Duodenal mucosa (tissue), 2 donors: ENCODE measurements around the gene ZNF407.

Experiments
- H3K27ac ChIP-seq: one replicate; pipeline ENCODE4 v1.7.0; 2013; ENCODE audit warnings: low read depth, low read length
- H3K27me3 ChIP-seq, 2 donors: one replicate each; pipeline ENCODE4 v1.7.0; 2013; ENCODE audit warnings: low read length in 2 of 2, control low read depth in 1 of 2; ENCODE audit not compliant: insufficient read depth in 2 of 2, control insufficient read depth in 1 of 2
- H3K36me3 ChIP-seq, 2 donors: one replicate each; pipeline ENCODE4 v1.7.0; 2013; ENCODE audit warnings: low read length in 2 of 2, control low read depth in 1 of 2; ENCODE audit not compliant: insufficient read depth in 2 of 2, control insufficient read depth in 1 of 2
- H3K4me1 ChIP-seq, 2 donors: one replicate each; pipeline ENCODE4 v1.7.0; 2013; ENCODE audit warnings: low read length in 2 of 2, control low read depth in 1 of 2; ENCODE audit not compliant: insufficient read depth in 2 of 2, control insufficient read depth in 1 of 2
- H3K4me3 ChIP-seq, 2 donors: one replicate each; pipeline ENCODE4 v1.7.0; 2013; ENCODE audit warnings: low read length in 2 of 2, low read depth in 1 of 2
- H3K9ac ChIP-seq, 2 donors: one replicate each; pipeline ENCODE4 v1.7.0; 2013; ENCODE audit warnings: low read length in 2 of 2, low read depth in 1 of 2
- H3K9me3 ChIP-seq, 2 donors: one replicate each; pipeline ENCODE4 v1.7.0; 2013; ENCODE audit warnings: low read length in 2 of 2, control low read depth in 1 of 2; ENCODE audit not compliant: control insufficient read depth in 1 of 2

Gene ZNF407

GRCh38 chr18:74899554-74899953, 301.9 kb downstream of the ZNF407 start:
- Histone ChIP-seq H3K4me1 (peaks cover 0 to 3% of the 10 kb centered on the region in 2 donors), H3K9ac (no peak overlapping the region), H3K4me3 (no peak overlapping the region), H3K36me3 (no peaks in the 10 kb centered on the region), H3K27me3 (no peaks in the 10 kb centered on the region), H3K27ac (no peak overlapping the region), H3K9me3 (no peaks in the 10 kb centered on the region)

DNA sequence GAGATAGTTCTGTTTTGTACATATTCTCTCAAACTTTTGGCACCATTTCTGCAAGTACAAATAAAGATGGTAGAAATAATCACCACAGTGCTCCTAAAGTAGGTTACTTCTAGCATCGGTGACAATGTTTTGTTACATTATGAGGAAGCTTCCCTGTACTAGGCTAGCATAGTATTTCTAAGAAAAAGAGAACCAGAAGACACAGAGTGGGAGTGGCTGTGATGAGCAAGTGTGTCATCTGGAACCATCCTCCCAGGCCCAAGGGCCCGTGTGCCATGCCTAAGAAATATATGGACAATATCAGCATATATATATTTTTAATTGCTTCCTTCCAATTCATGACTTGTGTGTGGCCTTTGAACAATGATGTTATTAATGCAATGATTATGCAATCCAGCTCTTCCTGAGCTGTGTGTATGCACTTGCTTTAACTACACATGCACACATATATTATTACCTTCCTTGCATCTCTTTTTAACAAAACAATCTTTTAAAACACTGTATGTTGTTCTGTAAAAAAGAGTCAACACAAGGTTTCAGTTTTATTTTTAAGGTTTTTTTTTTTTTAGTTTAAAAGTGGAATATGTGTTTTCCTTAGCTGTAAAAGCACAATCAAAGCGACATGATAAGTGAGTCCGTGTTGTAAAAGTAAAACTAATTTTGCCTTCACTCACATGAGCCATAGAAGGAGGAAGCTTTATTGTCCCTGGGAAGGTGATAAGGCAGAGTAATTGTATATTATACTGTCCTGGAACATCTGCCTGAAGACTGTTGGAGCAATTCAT, 303.9 kb downstream of the ZNF407 start:
- Histone ChIP-seq H3K27me3 (no peaks in the 10 kb centered on the region), H3K27ac (no peak overlapping the region), H3K36me3 (no peaks in the 10 kb centered on the region), H3K4me3 (no peak overlapping the region), H3K9me3 (no peaks in the 10 kb centered on the region), H3K4me1 (peaks cover 0 to 3% of the 10 kb centered on the region in 2 donors), H3K9ac (no peak overlapping the region)

- Histone ChIP-seq H3K4me3 (no peak overlapping the region), H3K27ac (no peak overlapping the region), H3K36me3 (no peaks in the 10 kb centered on the region), H3K9me3 (no peaks in the 10 kb centered on the region), H3K27me3 (no peaks in the 10 kb centered on the region), H3K4me1 (peaks cover 0 to 3% of the 10 kb centered on the region in 2 donors), H3K9ac (no peak overlapping the region)
Observed at GRCh38 chr18:74902147-74902455, 304.4 kb downstream of the ZNF407 start.

GRCh38 chr18:74905247-74905646, 307.6 kb downstream of the ZNF407 start:
- Histone ChIP-seq H3K4me1 (no peaks in the 10 kb centered on the region), H3K36me3 (peaks cover 0 to 3% of the 10 kb centered on the region in 2 donors), H3K27me3 (no peaks in the 10 kb centered on the region), H3K27ac (no peak overlapping the region), H3K9ac (no peak overlapping the region), H3K9me3 (no peaks in the 10 kb centered on the region), H3K4me3 (no peak overlapping the region)

DNA sequence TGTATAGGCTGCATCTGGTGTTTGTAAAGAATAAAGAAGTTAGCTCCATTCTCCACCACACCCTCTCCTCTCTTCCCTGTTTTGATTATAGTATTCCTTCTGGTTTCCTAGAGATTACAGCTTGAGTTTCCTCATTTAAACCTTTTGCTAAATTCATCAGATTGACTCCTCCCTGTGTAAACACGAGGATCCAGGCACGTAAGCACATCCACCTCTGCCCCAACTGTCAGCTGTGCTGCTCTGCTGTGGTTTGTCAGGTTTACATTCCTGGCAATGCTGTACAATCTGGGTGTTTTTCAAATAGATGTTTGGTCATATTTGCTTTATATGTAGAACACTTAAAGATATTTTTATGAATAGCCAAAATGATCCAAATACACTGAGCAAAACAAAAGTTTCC, 308.5 kb downstream of the ZNF407 start:
- no peaks in the 10 kb centered on the region for H3K27me3 ChIP-seq
- H3K9me3 ChIP-seq = no peaks in the 10 kb centered on the region
- H3K27ac ChIP-seq = no peak overlapping the region
- no peak overlapping the region for H3K9ac ChIP-seq
- peaks cover 0 to 3% of the 10 kb centered on the region in 2 donors for H3K36me3 ChIP-seq
- H3K4me3 ChIP-seq = no peak overlapping the region
- H3K4me1 ChIP-seq = no peaks in the 10 kb centered on the region

GRCh38 chr18:74914052-74914591, 316.5 kb downstream of the ZNF407 start:
- Histone ChIP-seq H3K9ac (no peak overlapping the region), H3K27ac (no peak overlapping the region), H3K36me3 (no peaks in the 10 kb centered on the region), H3K9me3 (no peaks in the 10 kb centered on the region), H3K4me1 (no peaks in the 10 kb centered on the region), H3K4me3 (no peak overlapping the region), H3K27me3 (no peaks in the 10 kb centered on the region)

- no peaks in the 10 kb centered on the region for H3K27me3 ChIP-seq
- no peak overlapping the region for H3K27ac ChIP-seq
- no peak overlapping the region for H3K9ac ChIP-seq
- H3K36me3 ChIP-seq = no peaks in the 10 kb centered on the region
- H3K4me3 ChIP-seq = no peak overlapping the region
- no peaks in the 10 kb centered on the region for H3K4me1 ChIP-seq
- no peaks in the 10 kb centered on the region for H3K9me3 ChIP-seq
Observed at GRCh38 chr18:74914648-74915047, 317.0 kb downstream of the ZNF407 start.

DNA sequence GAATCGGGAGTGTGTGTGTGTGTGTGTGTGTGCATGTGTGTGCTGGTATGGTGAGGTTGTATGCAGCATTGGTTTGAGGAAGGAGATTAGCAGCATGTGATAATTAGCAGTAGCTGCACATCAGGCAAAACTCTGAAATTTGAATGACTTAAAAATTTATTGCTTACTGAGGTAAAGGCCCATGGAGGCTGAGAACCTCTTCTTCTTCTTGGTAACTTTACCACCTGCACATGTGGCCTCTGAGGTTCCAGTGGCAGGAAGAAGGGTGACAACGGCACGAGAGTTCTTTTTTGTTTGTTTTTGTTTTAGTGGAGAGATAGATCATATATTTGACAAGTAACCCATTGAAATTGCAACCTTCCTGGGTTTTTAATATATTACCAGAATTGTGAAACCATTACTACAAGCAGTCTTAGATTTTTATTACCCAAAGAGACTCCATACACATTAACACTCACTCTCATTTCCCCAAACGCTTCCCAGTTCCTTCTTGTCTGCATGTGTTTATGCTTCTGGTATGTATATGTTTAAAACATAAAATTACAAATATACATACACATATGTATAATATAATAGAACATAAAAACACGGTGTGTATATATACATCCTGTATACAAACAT, 319.2 kb downstream of the ZNF407 start:
- Histone ChIP-seq H3K9me3 (no peaks in the 10 kb centered on the region), H3K27me3 (no peaks in the 10 kb centered on the region), H3K36me3 (no peaks in the 10 kb centered on the region), H3K27ac (no peak overlapping the region), H3K9ac (no peak overlapping the region), H3K4me3 (no peak overlapping the region), H3K4me1 (no peaks in the 10 kb centered on the region)

DNA sequence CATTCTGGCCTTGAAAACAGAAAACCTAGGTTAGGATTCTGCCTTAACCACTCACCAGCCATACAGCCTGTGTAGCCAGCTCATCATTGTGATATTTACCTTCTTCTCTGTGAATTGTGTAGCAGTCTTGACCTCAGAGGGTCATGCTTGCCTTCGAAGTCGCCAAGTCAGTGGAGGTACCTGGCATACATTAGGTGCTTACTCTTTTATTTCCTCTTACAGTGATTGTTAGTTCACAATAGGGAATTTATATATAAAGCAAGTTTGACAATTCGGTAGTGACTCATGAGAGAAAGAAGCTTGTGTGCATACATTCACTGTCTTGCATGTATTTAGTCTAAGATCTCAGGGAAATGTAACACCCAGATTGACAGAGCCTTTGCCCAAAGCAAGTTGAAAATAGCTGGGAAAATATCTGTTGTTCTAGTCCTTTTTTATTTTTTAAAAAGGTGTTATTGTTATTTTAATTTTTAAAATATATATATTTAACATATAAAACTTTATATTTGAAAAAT, 320.7 kb downstream of the ZNF407 start:
- Histone ChIP-seq H3K9me3 (no peaks in the 10 kb centered on the region), H3K27me3 (no peaks in the 10 kb centered on the region), H3K36me3 (no peaks in the 10 kb centered on the region), H3K4me1 (no peaks in the 10 kb centered on the region), H3K9ac (no peak overlapping the region), H3K27ac (no peak overlapping the region), H3K4me3 (no peak overlapping the region)

DNA sequence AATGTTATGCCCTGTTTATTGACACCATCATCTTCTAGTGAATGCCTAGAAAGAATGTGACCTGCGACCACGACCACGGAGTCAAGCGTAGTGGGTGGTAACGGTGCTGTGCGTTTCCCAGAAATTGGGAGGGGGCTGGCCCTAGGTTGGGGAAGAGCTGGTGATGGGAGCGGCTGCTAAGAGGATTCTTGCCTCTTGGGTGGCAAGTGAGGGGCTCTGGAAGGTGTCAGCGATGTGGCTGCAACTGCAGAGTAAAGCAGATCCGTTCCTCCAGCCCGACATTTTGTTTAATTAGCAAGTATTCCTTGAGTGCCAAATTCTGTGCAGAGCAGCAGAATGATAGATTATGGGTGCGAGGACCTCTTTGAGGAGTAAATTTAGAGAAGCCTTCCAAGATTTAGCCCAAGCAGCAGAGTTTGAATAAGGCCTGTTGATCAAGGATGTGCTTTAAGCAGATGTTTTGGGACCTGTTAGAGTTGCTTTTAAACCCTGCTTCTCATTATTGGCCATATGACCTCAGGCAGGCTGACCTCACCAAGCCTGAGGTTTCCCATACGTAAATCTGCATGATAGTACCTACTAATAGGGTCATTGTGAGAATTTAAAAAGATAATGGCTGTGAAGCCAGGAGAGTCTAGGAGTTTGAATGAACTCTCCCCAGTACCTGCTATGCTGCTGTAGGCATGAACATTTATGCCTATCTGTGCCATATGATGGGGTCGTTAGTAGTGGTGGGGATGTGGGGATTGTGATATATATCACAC, 323.6 kb downstream of the ZNF407 start:
- no peaks in the 10 kb centered on the region for H3K27me3 ChIP-seq
- no peak overlapping the region for H3K4me3 ChIP-seq
- H3K9me3 ChIP-seq = no peaks in the 10 kb centered on the region
- no peak overlapping the region for H3K27ac ChIP-seq
- H3K9ac ChIP-seq = no peak overlapping the region
- H3K36me3 ChIP-seq = no peaks in the 10 kb centered on the region
- H3K4me1 ChIP-seq = no peaks in the 10 kb centered on the region
